GM10266 (cell line): Measurements from ENCODE around the gene CPLANE2.

Experiments
- DNase-seq: peaks from one replicate; pipeline ENCODE4 v3.0.0; 2012; ENCODE audit errors: extremely low spot score
- CTCF ChIP-seq: IDR thresholded peaks from 2 replicates; pipeline ENCODE4 v1.5.1; 2012; ENCODE audit warnings: mild to moderate bottlenecking, low read depth; ENCODE audit not compliant: control insufficient read depth, insufficient read depth; ENCODE audit errors: missing control alignments

CPLANE2 gene

GRCh38 chr1:16256478-16256877 is 19.5 kb upstream of the CPLANE2 start:
- no peak for DNase-seq
- no peak for TF ChIP-seq CTCF

- no peak for TF ChIP-seq CTCF
- DNase-seq: no peak
These were observed 17.4 kb upstream of the CPLANE2 start for GRCh38 chr1:16254263-16254928.

- TF ChIP-seq CTCF: no peak
- DNase-seq: no peak
These were observed 16.4 kb upstream of the CPLANE2 start for GRCh38 chr1:16253332-16253922.

GRCh38 chr1:16252912-16253311 is 15.9 kb upstream of the CPLANE2 start:
- TF ChIP-seq CTCF: no peak
- no peak for DNase-seq

- no peak for DNase-seq
- no peak for TF ChIP-seq CTCF
These were observed 14.4 kb upstream of the CPLANE2 start for GRCh38 chr1:16251381-16251780.

GRCh38 chr1:16250524-16251251 is 13.7 kb upstream of the CPLANE2 start:
- no peak for DNase-seq
- no peak for TF ChIP-seq CTCF
